A549 (cell line): ENCODE data around the gene SETDB2.

ENCODE experiments used
- CHD4 ChIP-seq: fragments of 200-600 bp; sonication (generic); IDR thresholded peaks from 2 replicates; pipeline ENCODE4 v1.6.1; 2016; ENCODE audit warnings: antibody characterized with exemption, mild to moderate bottlenecking, borderline replicate concordance
- JUN ChIP-seq, 2 experiments: fragments of >200 bp; sonication (Bioruptor Twin); formaldehyde crosslinking; IDR thresholded peaks; 2 replicates in 1 of 2; 3 replicates in 1 of 2; pipeline ENCODE4 v1.6.1; 2016 to 2017
- MAFK ChIP-seq: fragments of 450-650 bp; IDR thresholded peaks from 2 replicates; pipeline ENCODE4 v1.6.1; 2014; ENCODE audit not compliant: partially characterized antibody
- PHF8 ChIP-seq: fragments of 200-600 bp; sonication (generic); IDR thresholded peaks from 2 replicates; pipeline ENCODE4 v1.6.1; 2016; ENCODE audit warnings: low read depth, mild to moderate bottlenecking, antibody characterized with exemption, moderate library complexity, borderline replicate concordance
- POLR2A ChIP-seq: IDR thresholded peaks from 2 replicates; pipeline ENCODE4 v1.6.1; 2012; ENCODE audit warnings: mild to moderate bottlenecking, low read length
- POLR2AphosphoS2 ChIP-seq: conservative IDR thresholded peaks from 2 replicates; pipeline ENCODE4 v1.6.1; 2012; ENCODE audit warnings: low read length, improper control_type of control experiment, inconsistent platforms
- TFCP2L1 ChIP-seq: fragments of 250-450 bp; sonication (Bioruptor Pico); IDR thresholded peaks from 2 replicates; pipeline ENCODE4 v1.5.0; 2021; ENCODE audit warnings: mild to moderate bottlenecking
- TF ChIP-seq, protein P1 (sequence below): fragments of >200 bp; sonication (Bioruptor Twin); formaldehyde crosslinking; IDR thresholded peaks from 3 replicates; pipeline ENCODE4 v1.5.1; 2016

GRCh38 chr13:49457221-49457620 is 13.1 kb downstream of the SETDB2 start:
- TF ChIP-seq CHD4, result no peak
- TF ChIP-seq, protein P1, sequence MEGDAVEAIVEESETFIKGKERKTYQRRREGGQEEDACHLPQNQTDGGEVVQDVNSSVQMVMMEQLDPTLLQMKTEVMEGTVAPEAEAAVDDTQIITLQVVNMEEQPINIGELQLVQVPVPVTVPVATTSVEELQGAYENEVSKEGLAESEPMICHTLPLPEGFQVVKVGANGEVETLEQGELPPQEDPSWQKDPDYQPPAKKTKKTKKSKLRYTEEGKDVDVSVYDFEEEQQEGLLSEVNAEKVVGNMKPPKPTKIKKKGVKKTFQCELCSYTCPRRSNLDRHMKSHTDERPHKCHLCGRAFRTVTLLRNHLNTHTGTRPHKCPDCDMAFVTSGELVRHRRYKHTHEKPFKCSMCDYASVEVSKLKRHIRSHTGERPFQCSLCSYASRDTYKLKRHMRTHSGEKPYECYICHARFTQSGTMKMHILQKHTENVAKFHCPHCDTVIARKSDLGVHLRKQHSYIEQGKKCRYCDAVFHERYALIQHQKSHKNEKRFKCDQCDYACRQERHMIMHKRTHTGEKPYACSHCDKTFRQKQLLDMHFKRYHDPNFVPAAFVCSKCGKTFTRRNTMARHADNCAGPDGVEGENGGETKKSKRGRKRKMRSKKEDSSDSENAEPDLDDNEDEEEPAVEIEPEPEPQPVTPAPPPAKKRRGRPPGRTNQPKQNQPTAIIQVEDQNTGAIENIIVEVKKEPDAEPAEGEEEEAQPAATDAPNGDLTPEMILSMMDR, result no peak
- TF ChIP-seq TFCP2L1 (CRISPR knock-in tag), result no peak
- no peak for TF ChIP-seq POLR2AphosphoS2
- TF ChIP-seq JUN (IDR thresholded peaks at IDR 0.05), result no peak
- TF ChIP-seq PHF8, result no peak
- no peak for TF ChIP-seq MAFK
- no peak for TF ChIP-seq POLR2A
